ENCODE results near the gene PTDSS2. TPM values are rescaled to one million over a fixed set of nuclear protein-coding genes. Genes with fewer than 3 reads are reported as not detected.

The PTDSS2 gene
- total and polyA plus RNA-seq, 3 experiments from 2014 or later = 11.5 to 28.4 (median 26.2) TPM

- ChIA-PET CTCF (interaction anchor here (0.6 to 3.8 kb wide), 11 partner anchors 10 to 165 kb away, joined by 3 to 51 read pairs (median 4); partner anchors contain the start of gene PTDSS2), POLR2A (interaction anchor here (0.9 to 5.4 kb wide), 9 partner anchors 10 to 209 kb away, joined by 3 to 71 read pairs (median 7); partner anchors contain the start of genes ANO9, BET1L, PTDSS2 and RIC8A)
- Mint-ChIP-seq H3K4me1 (peaks cover 14 to 36% (median 19%) of the 10 kb centered on the region in 3 donors), H3K36me3 (peaks cover 0 to 11% (median 0%) of the 10 kb centered on the region in 3 donors), H3K4me3 (peak overlapping the region; percentile 90 to 100 (median 98)), H3K27ac (peak overlapping the region; percentile 44 to 97 (median 96)), H3K9me3 (no peaks in the 10 kb centered on the region), H3K27me3 (no peaks in the 10 kb centered on the region)
- peak overlapping the region; percentile 83 for H3K4me3 ChIP-seq (ENCODE audit: low read length)
- H3K27me3 ChIP-seq (ENCODE audit: insufficient read depth, low read length, poor library complexity, severe bottlenecking) = no peaks in the 10 kb centered on the region
- H3K4me1 ChIP-seq (ENCODE audit: insufficient read depth, low read length) = peaks cover 19% of the 10 kb centered on the region
- H3K27ac ChIP-seq (ENCODE audit: low read depth, low read length) = peak overlapping the region; percentile 59
- no peaks in the 10 kb centered on the region for H3K9me3 ChIP-seq (ENCODE audit: low read length)
- no peaks in the 10 kb centered on the region for H3K36me3 ChIP-seq (ENCODE audit: insufficient read depth, low read length)
- peak in 1 of 5 donors; percentile 42 for DNase-seq
Observed at GRCh38 chr11:416051-416756, 33.9 kb upstream of the PTDSS2 start.

DNA sequence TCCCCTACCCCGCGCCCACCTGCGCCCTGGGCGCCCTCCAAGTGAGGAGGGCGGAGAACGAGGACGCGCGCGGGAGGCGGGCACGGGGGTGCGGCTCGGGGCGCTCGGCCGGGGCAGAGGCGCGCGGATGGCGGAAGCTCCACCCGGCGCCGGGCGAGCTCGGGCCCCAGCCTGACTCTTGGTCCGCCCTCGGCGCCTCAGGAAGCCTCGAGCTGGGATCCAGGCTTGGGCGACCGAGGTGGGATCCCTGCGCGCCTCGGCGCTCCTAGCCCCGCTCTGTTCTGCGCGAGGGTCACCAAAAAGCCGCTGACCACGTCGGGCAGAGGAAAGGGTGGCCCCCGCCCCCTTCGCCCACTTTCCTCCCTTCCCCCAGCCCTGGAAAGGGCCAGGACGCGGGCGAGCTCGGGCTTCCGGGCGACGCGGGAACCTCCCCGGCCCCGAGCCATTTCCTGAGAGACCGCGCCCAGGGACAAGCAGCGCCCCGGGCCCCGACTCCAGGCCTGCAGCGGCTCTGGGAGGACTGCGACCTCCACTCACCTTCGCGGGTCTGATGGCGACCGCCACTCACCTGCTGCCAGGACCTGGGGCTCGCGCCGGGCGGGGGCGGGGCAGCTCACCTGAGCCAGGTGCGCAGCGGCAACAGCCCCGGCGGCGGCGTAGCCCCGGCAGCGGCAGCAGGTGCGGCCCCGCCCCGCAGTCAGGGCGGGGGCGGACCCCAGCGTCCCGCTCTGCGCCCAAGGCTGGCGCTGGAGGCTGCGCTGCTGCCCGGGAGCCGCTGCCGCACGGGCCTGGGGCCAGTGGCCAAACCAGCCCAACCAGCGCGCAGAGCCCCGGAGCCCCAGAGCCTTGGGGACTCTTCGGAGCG, 33.1 kb upstream of the PTDSS2 start:
- H3K27me3 Mint-ChIP-seq = no peaks in the 10 kb centered on the region
- no peaks in the 10 kb centered on the region for H3K9me3 ChIP-seq (ENCODE audit: low read length)
- peaks cover 14 to 36% (median 19%) of the 10 kb centered on the region in 3 donors for H3K4me1 Mint-ChIP-seq
- H3K4me1 ChIP-seq (ENCODE audit: insufficient read depth, low read length) = peaks cover 19% of the 10 kb centered on the region
- peak overlapping the region; percentile 74 to 100 (median 94) for H3K4me3 Mint-ChIP-seq
- H3K27ac Mint-ChIP-seq = peak overlapping the region in 3 of 8 donors; percentile 69 to 97 (median 97)
- CTCF ChIA-PET = interaction anchor here (0.6 to 3.8 kb wide), 11 partner anchors 10 to 165 kb away, joined by 3 to 51 read pairs (median 4); partner anchors contain the start of gene PTDSS2
- no peaks in the 10 kb centered on the region for H3K27me3 ChIP-seq (ENCODE audit: insufficient read depth, low read length, poor library complexity, severe bottlenecking)
- peak overlapping the region; percentile 24 for H3K27ac ChIP-seq (ENCODE audit: low read depth, low read length)
- peak; percentile 32 to 63 (median 46) for DNase-seq
- no peaks in the 10 kb centered on the region for H3K36me3 ChIP-seq (ENCODE audit: insufficient read depth, low read length)
- no peaks in the 10 kb centered on the region for H3K9me3 Mint-ChIP-seq
- peak overlapping the region; percentile 83 for H3K4me3 ChIP-seq (ENCODE audit: low read length)
- POLR2A ChIA-PET = interaction anchor here (0.6 to 5.4 kb wide), 8 partner anchors 11 to 210 kb away, joined by 3 to 71 read pairs (median 4); partner anchors contain the start of genes BET1L, PTDSS2, RIC8A and RNH1
- peaks cover 0 to 11% (median 0%) of the 10 kb centered on the region in 3 donors for H3K36me3 Mint-ChIP-seq

GRCh38 chr11:417652-418342, 32.3 kb upstream of the PTDSS2 start:
- Mint-ChIP-seq H3K9me3 (no peaks in the 10 kb centered on the region), H3K27me3 (no peaks in the 10 kb centered on the region), H3K4me1 (peaks cover 18 to 34% (median 19%) of the 10 kb centered on the region in 3 donors), H3K36me3 (peaks cover 0 to 11% (median 0%) of the 10 kb centered on the region in 3 donors), H3K27ac (peak overlapping the region in 3 of 8 donors; percentile 52 to 83 (median 76)), H3K4me3 (peak overlapping the region; percentile 69 to 81 (median 77))
- H3K36me3 ChIP-seq (ENCODE audit: insufficient read depth, low read length) = no peaks in the 10 kb centered on the region
- POLR2A ChIA-PET = interaction anchor here (1.4 to 5.4 kb wide), 4 partner anchors 11 to 89 kb away, joined by 4 to 71 read pairs (median 34); partner anchors contain the start of genes PTDSS2 and RNH1
- CTCF ChIA-PET = interaction anchor here (1.4 to 3.8 kb wide), 5 partner anchors 11 to 103 kb away, joined by 3 to 51 read pairs (median 5); partner anchors contain the start of gene PTDSS2
- no peaks in the 10 kb centered on the region for H3K9me3 ChIP-seq (ENCODE audit: low read length)
- H3K4me1 ChIP-seq (ENCODE audit: insufficient read depth, low read length) = peaks cover 16% of the 10 kb centered on the region
- no peak overlapping the region for H3K4me3 ChIP-seq (ENCODE audit: low read length)
- no peaks in the 10 kb centered on the region for H3K27me3 ChIP-seq (ENCODE audit: insufficient read depth, low read length, poor library complexity, severe bottlenecking)
- no peak for DNase-seq
- H3K27ac ChIP-seq (ENCODE audit: low read depth, low read length) = no peak overlapping the region

GRCh38 chr11:418343-419247, 31.5 kb upstream of the PTDSS2 start:
- Histone ChIP-seq H3K9me3 (ENCODE audit: low read length) (no peaks in the 10 kb centered on the region), H3K36me3 (ENCODE audit: insufficient read depth, low read length) (no peaks in the 10 kb centered on the region), H3K27ac (ENCODE audit: low read depth, low read length) (no peak overlapping the region), H3K27me3 (ENCODE audit: insufficient read depth, low read length, poor library complexity, severe bottlenecking) (no peaks in the 10 kb centered on the region), H3K4me3 (ENCODE audit: low read length) (no peak overlapping the region), H3K4me1 (ENCODE audit: insufficient read depth, low read length) (peaks cover 9% of the 10 kb centered on the region)
- H3K27ac Mint-ChIP-seq = peak overlapping the region in 1 of 8 donors; percentile 55
- no peak for DNase-seq
- peak overlapping the region in 6 of 7 donors; percentile 23 to 81 (median 45) for H3K4me3 Mint-ChIP-seq
- H3K9me3 Mint-ChIP-seq = no peaks in the 10 kb centered on the region
- H3K4me1 Mint-ChIP-seq = peaks cover 16 to 26% (median 19%) of the 10 kb centered on the region in 3 donors
- no peaks in the 10 kb centered on the region for H3K27me3 Mint-ChIP-seq
- peaks cover 0 to 11% (median 0%) of the 10 kb centered on the region in 3 donors for H3K36me3 Mint-ChIP-seq
- CTCF ChIA-PET = interaction anchor here (2.1 kb wide), 1 partner anchor 25 kb away, joined by 5 read pairs; no protein-coding TSS in a partner anchor
- POLR2A ChIA-PET = interaction anchor here (1.4 kb wide), 1 partner anchor 29 kb away, joined by 4 read pairs; no protein-coding TSS in a partner anchor

GRCh38 chr11:419248-420005, 30.7 kb upstream of the PTDSS2 start:
- Mint-ChIP-seq H3K4me3 (peak overlapping the region in 3 of 7 donors; percentile 19 to 72 (median 36)), H3K4me1 (peaks cover 14 to 23% (median 17%) of the 10 kb centered on the region in 3 donors), H3K36me3 (peaks cover 2 to 13% (median 3%) of the 10 kb centered on the region in 3 donors), H3K27ac (peak overlapping the region in 1 of 8 donors; percentile 55), H3K9me3 (no peaks in the 10 kb centered on the region), H3K27me3 (no peaks in the 10 kb centered on the region)
- no peak for DNase-seq
- Histone ChIP-seq H3K4me3 (ENCODE audit: low read length) (no peak overlapping the region), H3K27me3 (ENCODE audit: insufficient read depth, low read length, poor library complexity, severe bottlenecking) (no peaks in the 10 kb centered on the region), H3K27ac (ENCODE audit: low read depth, low read length) (no peak overlapping the region), H3K9me3 (ENCODE audit: low read length) (no peaks in the 10 kb centered on the region), H3K4me1 (ENCODE audit: insufficient read depth, low read length) (peaks cover 9% of the 10 kb centered on the region), H3K36me3 (ENCODE audit: insufficient read depth, low read length) (no peaks in the 10 kb centered on the region)
- CTCF ChIA-PET = no interaction called here
- POLR2A ChIA-PET = interaction anchor here (1.4 kb wide), 1 partner anchor 28 kb away, joined by 4 read pairs; no protein-coding TSS in a partner anchor

GRCh38 chr11:420054-420910, 29.8 kb upstream of the PTDSS2 start:
- H3K27me3 ChIP-seq (ENCODE audit: insufficient read depth, low read length, poor library complexity, severe bottlenecking) = no peaks in the 10 kb centered on the region
- Mint-ChIP-seq H3K27me3 (no peaks in the 10 kb centered on the region), H3K4me1 (peaks cover 8 to 15% (median 9%) of the 10 kb centered on the region in 3 donors), H3K4me3 (peak overlapping the region in 1 of 7 donors; percentile 54), H3K27ac (no peak overlapping the region), H3K9me3 (no peaks in the 10 kb centered on the region), H3K36me3 (peaks cover 6 to 12% (median 7%) of the 10 kb centered on the region in 3 donors)
- H3K4me3 ChIP-seq (ENCODE audit: low read length) = no peak overlapping the region
- POLR2A ChIA-PET = no interaction called here
- DNase-seq = peak in 1 of 5 donors; percentile 46
- CTCF ChIA-PET = no interaction called here
- no peaks in the 10 kb centered on the region for H3K36me3 ChIP-seq (ENCODE audit: insufficient read depth, low read length)
- peaks cover 7% of the 10 kb centered on the region for H3K4me1 ChIP-seq (ENCODE audit: insufficient read depth, low read length)
- no peaks in the 10 kb centered on the region for H3K9me3 ChIP-seq (ENCODE audit: low read length)
- H3K27ac ChIP-seq (ENCODE audit: low read depth, low read length) = no peak overlapping the region
